ENCODE data around the gene SH3TC1.

Gene SH3TC1

DNA sequence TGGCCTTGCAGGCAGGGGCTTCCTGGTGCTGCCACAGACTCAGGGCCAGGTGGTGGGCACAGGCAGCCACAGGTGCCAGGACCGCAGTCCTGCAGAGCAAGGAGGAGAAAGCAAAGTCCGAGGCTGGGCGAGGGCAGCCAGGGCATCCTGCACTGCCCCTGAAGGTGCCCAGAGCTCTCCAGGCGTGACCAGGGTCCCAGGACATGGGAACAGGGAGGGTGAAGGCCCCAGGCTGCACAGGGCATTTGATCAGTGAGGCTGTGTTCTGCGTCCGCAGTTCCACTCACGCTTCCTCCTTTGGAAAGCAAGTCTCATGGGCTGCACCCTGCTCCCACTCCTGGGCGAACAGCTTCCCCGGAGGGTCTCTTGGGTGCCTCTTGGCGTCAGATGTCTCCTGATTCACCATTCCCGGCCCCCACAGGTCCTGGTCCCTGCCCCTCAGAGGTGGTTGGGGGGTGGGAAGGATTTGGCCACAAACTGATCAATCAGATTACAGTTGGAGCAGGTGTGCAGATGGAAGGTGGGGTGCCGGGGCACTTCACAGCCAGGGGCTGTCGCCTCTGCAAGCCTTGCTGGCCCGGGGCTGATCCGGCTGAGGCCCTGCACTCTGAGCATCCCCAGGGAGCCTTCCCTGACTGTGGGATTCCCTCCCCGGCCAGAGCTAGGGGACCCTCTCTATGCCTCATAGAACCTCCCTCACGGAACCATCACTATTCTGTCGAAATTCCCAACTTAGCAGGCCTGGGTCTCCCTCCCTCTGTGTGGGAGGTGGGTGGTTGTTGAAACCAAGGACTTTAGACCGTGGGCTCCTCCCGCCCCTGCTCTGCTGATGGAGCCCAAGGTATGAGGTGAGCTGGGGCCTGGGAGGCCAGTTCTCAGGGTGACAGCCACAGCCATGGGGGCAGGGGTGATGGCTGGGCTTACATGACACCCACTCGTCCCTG is 3.3 kb downstream of the SH3TC1 start:
- peak overlapping the region; percentile 81 for H3K4me3 ChIP-seq (ENCODE audit: low read length)
- H3K79me2 ChIP-seq (ENCODE audit: control insufficient read depth, low read length) = peaks cover 44% of the 10 kb centered on the region
- peaks cover 47% of the 10 kb centered on the region for H3K36me3 ChIP-seq (ENCODE audit: control insufficient read depth, low read length)
- TF ChIP-seq, protein P1, sequence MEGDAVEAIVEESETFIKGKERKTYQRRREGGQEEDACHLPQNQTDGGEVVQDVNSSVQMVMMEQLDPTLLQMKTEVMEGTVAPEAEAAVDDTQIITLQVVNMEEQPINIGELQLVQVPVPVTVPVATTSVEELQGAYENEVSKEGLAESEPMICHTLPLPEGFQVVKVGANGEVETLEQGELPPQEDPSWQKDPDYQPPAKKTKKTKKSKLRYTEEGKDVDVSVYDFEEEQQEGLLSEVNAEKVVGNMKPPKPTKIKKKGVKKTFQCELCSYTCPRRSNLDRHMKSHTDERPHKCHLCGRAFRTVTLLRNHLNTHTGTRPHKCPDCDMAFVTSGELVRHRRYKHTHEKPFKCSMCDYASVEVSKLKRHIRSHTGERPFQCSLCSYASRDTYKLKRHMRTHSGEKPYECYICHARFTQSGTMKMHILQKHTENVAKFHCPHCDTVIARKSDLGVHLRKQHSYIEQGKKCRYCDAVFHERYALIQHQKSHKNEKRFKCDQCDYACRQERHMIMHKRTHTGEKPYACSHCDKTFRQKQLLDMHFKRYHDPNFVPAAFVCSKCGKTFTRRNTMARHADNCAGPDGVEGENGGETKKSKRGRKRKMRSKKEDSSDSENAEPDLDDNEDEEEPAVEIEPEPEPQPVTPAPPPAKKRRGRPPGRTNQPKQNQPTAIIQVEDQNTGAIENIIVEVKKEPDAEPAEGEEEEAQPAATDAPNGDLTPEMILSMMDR (IDR thresholded peaks at IDR 0.05; ENCODE audit: low read depth, low read length, poor library complexity, severe bottlenecking) = no peak
- TF ChIP-seq EZH2phosphoT487 (IDR thresholded peaks at IDR 0.05; ENCODE audit: borderline replicate concordance, low read length) = no peak
- H3K27ac ChIP-seq (ENCODE audit: low read depth, low read length) = peak overlapping the region; percentile 94
- peak overlapping the region; percentile 88 for H3K4me2 ChIP-seq (ENCODE audit: low read length)
- H3K9me2 ChIP-seq (replicated peaks; ENCODE audit: control insufficient read depth, low read length) = no peaks in the 10 kb centered on the region
- H4K20me1 ChIP-seq (ENCODE audit: control insufficient read depth, insufficient read depth, low read depth, low read length) = no peaks in the 10 kb centered on the region
- H3F3A ChIP-seq (ENCODE audit: control insufficient read depth, insufficient read depth) = peaks cover 26% of the 10 kb centered on the region
- H3K27me3 ChIP-seq (ENCODE audit: control insufficient read depth, low read length) = no peaks in the 10 kb centered on the region
- peaks cover 91% of the 10 kb centered on the region for H3K4me1 ChIP-seq (ENCODE audit: control insufficient read depth, low read length)
- H3K9me3 ChIP-seq (ENCODE audit: control insufficient read depth, insufficient read depth, low read length) = no peaks in the 10 kb centered on the region

- Histone ChIP-seq H3K9me2 (replicated peaks; ENCODE audit: control insufficient read depth, low read length) (no peaks in the 10 kb centered on the region), H3K27ac (ENCODE audit: low read depth, low read length) (peak overlapping the region; percentile 94), H3K4me2 (ENCODE audit: low read length) (peak overlapping the region; percentile 88), H3K4me1 (ENCODE audit: control insufficient read depth, low read length) (peaks cover 85% of the 10 kb centered on the region), H3K79me2 (ENCODE audit: control insufficient read depth, low read length) (peaks cover 44% of the 10 kb centered on the region), H4K20me1 (ENCODE audit: control insufficient read depth, insufficient read depth, low read depth, low read length) (no peaks in the 10 kb centered on the region), H3K36me3 (ENCODE audit: control insufficient read depth, low read length) (peaks cover 53% of the 10 kb centered on the region), H3K9me3 (ENCODE audit: control insufficient read depth, insufficient read depth, low read length) (no peaks in the 10 kb centered on the region), H3K4me3 (ENCODE audit: low read length) (peak overlapping the region; percentile 81), H3F3A (ENCODE audit: control insufficient read depth, insufficient read depth) (peaks cover 26% of the 10 kb centered on the region), H3K27me3 (ENCODE audit: control insufficient read depth, low read length) (no peaks in the 10 kb centered on the region)
- no peak for TF ChIP-seq EZH2phosphoT487 (IDR thresholded peaks at IDR 0.05; ENCODE audit: borderline replicate concordance, low read length)
- TF ChIP-seq, protein P1 (IDR thresholded peaks at IDR 0.05; ENCODE audit: low read depth, low read length, poor library complexity, severe bottlenecking) = no peak
Measured at GRCh38 chr4:8203052-8203401, 3.9 kb downstream of the SH3TC1 start.

GRCh38 chr4:8203817-8204216 is 4.7 kb downstream of the SH3TC1 start:
- H3K4me3 ChIP-seq (ENCODE audit: low read length) = no peak overlapping the region
- no peaks in the 10 kb centered on the region for H3K27me3 ChIP-seq (ENCODE audit: control insufficient read depth, low read length)
- H3K27ac ChIP-seq (ENCODE audit: low read depth, low read length) = 0 out of 2 replicates have a peak overlapping the region, but pooled peaks have one; percentile 94
- H4K20me1 ChIP-seq (ENCODE audit: control insufficient read depth, insufficient read depth, low read depth, low read length) = no peaks in the 10 kb centered on the region
- no peak for TF ChIP-seq EZH2phosphoT487 (IDR thresholded peaks at IDR 0.05; ENCODE audit: borderline replicate concordance, low read length)
- peaks cover 44% of the 10 kb centered on the region for H3K79me2 ChIP-seq (ENCODE audit: control insufficient read depth, low read length)
- peaks cover 55% of the 10 kb centered on the region for H3K36me3 ChIP-seq (ENCODE audit: control insufficient read depth, low read length)
- H3K4me2 ChIP-seq (ENCODE audit: low read length) = peak overlapping the region; percentile 88
- H3F3A ChIP-seq (ENCODE audit: control insufficient read depth, insufficient read depth) = peaks cover 23% of the 10 kb centered on the region
- H3K4me1 ChIP-seq (ENCODE audit: control insufficient read depth, low read length) = peaks cover 77% of the 10 kb centered on the region
- no peaks in the 10 kb centered on the region for H3K9me3 ChIP-seq (ENCODE audit: control insufficient read depth, insufficient read depth, low read length)
- H3K9me2 ChIP-seq (replicated peaks; ENCODE audit: control insufficient read depth, low read length) = no peaks in the 10 kb centered on the region
